ENCODE data around the gene RDH13.
"Not testable (repeated sequence)": the region's sequence is repeated elsewhere in the genome, so short reads cannot be mapped to it uniquely, and the experiment has no call there.

RDH13 gene

GRCh38 chr19:55028757-55029156 is 34.2 kb downstream of the RDH13 start:
- DNase-seq (ENCODE audit: low spot score): no peak
- Histone ChIP-seq H3K4me3 (no peak overlapping the region), H3K27ac (no peak overlapping the region)
- TF ChIP-seq CTCF (IDR thresholded peaks at IDR 0.05): no peak

- Histone ChIP-seq H3K27ac (no peak overlapping the region), H3K4me3 (no peak overlapping the region)
- TF ChIP-seq CTCF (IDR thresholded peaks at IDR 0.05): no peak
- DNase-seq (ENCODE audit: low spot score): no peak
Observed at GRCh38 chr19:55027472-55028337, 35.2 kb downstream of the RDH13 start.

GRCh38 chr19:55027140-55027471 is 35.8 kb downstream of the RDH13 start:
- H3K27ac ChIP-seq; H3K4me3 ChIP-seq; DNase-seq (ENCODE audit: low spot score): not testable (repeated sequence)

DNA sequence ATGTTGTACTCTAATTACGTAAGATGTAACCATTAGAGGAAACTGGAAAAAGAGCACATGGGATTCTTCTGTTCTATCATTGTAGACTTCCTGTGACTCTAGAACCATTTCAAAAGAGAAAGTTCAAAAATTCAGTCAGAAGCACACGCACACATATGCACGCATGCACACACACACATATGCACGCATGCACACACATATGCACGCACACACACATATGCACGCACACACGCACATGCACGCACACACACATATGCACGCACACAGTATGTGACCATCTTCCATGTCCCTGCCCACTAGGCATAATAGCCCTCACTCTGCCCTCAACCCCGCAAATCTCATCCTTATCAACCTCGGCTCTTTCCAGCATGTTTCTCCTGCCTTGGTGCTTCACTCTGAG is 38.8 kb downstream of the RDH13 start:
- H3K4me3 ChIP-seq: no peak overlapping the region
- H3K27ac ChIP-seq: no peak overlapping the region
- TF ChIP-seq CTCF (IDR thresholded peaks at IDR 0.05): no peak
- DNase-seq (ENCODE audit: low spot score): no peak

DNA sequence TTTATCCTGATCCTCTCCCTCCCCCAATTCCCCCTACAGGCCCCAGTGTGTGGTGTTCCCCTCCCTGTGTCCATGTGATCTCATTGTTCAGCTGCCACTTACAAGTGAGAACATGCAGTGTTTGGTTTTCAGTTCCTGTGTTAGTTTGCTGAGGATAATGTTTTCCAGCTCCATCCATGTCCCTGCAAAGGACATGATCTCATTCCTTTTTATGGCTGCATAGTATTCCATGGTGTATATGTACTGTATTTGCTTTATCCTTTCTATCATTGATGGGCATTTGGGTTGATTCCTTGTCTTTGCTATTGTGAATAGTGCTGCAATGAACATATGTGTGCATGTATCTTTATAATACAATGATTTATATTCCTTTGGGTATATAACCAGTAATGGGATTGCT is 42.6 kb downstream of the RDH13 start:
- not testable (repeated sequence) for DNase-seq (ENCODE audit: low spot score); H3K27ac ChIP-seq; H3K4me3 ChIP-seq

DNA sequence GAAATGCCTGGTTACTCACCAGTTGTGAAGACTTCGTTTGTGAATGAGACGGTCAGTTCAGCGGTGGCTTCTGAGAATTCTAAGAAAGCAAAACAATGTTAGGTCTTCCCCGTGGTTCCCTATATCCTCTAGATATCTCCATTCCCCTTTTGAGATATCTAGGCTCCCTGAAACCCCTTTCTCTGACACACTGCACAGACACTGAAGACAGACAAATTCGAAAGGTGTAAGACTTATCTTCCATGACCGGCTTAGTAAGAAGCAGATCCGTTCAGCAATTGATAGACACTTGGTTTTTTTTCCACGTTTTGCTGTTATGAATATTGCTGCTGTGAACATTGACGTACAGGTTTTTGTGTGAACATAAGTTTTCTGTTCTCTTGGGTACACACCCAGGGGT is 44.3 kb downstream of the RDH13 start:
- H3K4me3 ChIP-seq: no peak overlapping the region
- no peak for TF ChIP-seq CTCF (IDR thresholded peaks at IDR 0.05)

GRCh38 chr19:55018216-55018615 is 44.7 kb downstream of the RDH13 start:
- no peak for TF ChIP-seq CTCF (IDR thresholded peaks at IDR 0.05)
- DNase-seq (ENCODE audit: low spot score): no peak
- Histone ChIP-seq H3K27ac (no peak overlapping the region), H3K4me3 (no peak overlapping the region)

More for the DNA sequence above, 44.3 kb downstream of the RDH13 start:
- H3K27ac ChIP-seq: no peak overlapping the region
- DNase-seq (ENCODE audit: low spot score): no peak

DNA sequence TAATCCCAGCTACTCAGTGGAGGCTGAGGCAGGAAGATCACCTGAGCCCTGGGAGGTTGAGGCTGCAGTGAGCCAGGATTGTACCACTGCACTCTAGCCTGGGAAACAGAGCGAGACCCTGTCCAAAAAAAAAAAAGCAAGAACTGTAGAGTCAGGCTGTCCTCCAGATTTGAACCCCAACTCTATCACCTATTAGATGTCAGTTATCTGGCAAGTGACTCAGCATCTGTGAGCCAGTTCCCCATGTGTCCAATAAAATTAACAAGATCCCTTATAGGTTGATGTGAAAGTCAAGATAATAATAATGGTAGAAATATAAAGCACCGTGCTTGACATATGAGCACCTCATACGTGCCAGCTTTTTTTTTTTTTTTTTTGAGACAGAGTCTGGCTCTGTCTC is 46.9 kb downstream of the RDH13 start:
- DNase-seq (ENCODE audit: low spot score): no peak
- H3K27ac ChIP-seq: no peak overlapping the region
- no peak overlapping the region for H3K4me3 ChIP-seq
- no peak for TF ChIP-seq CTCF (IDR thresholded peaks at IDR 0.05)

Data from coronary artery (tissue), 2 donors.